GM12865 (cell line): ENCODE measurements around the gene KLK4.
A peak's percentile ranks its signal among the peaks of the same experiment; 100 is the strongest.

Source experiments
- DNase-seq: peaks from one replicate; pipeline ENCODE4 v3.0.0; 2010; ENCODE audit warnings: low read depth
- H3K4me3 ChIP-seq: 2 replicates; pipeline ENCODE4 v1.5.1; 2011; ENCODE audit warnings: mild to moderate bottlenecking, low read depth, low read length, control low read depth
- CTCF ChIP-seq: IDR thresholded peaks from 2 replicates; pipeline ENCODE4 v1.5.1; 2011; ENCODE audit warnings: low read length, control low read depth, low read depth, inconsistent platforms; ENCODE audit not compliant: insufficient read depth; ENCODE audit errors: missing control alignments

KLK4 gene

DNA sequence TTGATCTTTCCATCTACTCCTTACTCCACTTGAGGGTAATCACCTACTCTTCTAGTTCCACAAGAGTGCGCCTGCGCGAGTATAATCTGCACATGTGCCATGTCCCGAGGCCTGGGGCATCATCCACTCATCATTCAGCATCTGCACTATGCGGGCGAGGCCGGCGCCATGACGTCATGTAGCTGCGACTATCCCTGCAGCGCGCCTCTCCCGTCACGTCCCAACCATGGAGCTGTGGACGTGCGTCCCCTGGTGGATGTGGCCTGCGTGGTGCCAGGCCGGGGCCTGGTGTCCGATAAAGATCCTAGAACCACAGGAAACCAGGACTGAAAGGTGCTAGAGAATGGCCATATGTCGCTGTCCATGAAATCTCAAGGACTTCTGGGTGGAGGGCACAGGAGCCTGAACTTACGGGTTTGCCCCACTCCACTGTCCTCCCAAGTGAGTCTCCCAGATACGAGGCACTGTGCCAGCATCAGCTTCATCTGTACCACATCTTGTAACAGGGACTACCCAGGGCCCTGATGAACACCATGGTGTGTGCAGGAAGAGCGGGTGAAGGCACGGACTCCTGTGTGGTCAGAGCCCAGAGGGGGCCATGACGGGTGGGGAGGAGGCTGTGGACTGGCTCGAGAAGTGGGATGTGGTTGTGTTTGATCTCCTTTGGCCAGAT is 40.6 kb downstream of the KLK4 start:
- TF ChIP-seq CTCF: peak; percentile 2
- DNase-seq: peak; percentile 21
- H3K4me3 ChIP-seq: no peak overlapping the region

DNA sequence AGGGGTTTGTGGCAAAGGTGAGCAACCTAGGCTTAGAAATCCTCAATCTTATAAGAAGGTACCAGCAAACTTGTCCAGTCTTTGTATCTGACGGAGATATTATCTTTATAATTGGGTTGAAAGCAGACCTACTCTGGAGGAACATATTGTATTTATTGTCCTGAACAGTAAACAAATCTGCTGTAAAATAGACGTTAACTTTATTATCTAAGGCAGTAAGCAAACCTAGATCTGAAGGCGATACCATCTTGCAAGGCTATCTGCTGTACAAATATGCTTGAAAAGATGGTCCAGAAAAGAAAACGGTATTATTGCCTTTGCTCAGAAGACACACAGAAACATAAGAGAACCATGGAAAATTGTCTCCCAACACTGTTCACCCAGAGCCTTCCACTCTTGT is 41.7 kb downstream of the KLK4 start:
- H3K4me3 ChIP-seq: no peak overlapping the region
- DNase-seq: no peak
- no peak for TF ChIP-seq CTCF

DNA sequence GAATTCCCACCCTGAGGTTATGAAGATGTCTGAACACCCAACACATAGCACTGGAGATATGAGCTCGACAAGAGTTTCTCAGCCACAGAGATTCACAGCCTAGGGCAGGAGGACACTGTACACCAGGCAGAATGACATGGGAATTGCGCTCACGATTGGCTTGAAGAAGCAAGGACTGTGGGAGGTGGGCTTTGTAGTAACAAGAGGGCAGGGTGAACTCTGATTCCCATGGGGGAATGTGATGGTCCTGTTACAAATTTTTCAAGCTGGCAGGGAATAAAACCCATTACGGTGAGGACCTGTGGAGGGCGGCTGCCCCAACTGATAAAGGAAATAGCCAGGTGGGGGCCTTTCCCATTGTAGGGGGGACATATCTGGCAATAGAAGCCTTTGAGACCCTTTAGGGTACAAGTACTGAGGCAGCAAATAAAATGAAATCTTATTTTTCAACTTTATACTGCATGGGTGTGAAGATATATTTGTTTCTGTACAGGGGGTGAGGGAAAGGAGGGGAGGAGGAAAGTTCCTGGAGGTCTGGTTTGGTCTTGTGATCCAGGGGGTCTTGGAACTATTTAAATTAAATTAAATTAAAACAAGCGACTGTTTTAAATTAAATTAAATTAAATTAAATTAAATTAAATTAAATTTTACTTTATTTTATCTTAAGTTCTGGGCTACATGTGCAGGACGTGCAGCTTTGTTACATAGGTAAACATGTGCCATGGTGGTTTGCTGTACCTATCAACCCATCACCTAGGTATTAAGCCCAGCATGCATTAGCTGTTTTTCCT is 49.5 kb downstream of the KLK4 start:
- H3K4me3 ChIP-seq: no peak overlapping the region
- TF ChIP-seq CTCF: no peak
- no peak for DNase-seq

DNA sequence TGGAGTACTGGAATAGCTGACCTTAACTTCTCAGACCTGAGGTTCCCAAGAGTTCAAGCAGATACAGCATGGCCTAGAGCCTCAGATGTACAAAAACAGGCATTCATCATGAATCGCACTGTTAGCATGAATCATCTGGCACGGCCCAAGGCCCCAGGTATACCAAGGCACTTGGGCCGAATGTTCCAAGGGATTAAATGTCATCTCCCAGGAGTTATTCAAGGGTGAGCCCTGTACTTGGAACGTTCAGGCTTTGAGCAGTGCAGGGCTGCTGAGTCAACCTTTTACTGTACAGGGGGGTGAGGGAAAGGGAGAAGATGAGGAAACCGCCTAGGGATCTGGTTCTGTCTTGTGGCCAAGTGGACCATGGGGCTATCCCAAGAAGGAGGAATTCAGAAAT is 50.2 kb downstream of the KLK4 start:
- no peak for DNase-seq
- H3K4me3 ChIP-seq: no peak overlapping the region
- no peak for TF ChIP-seq CTCF

DNA sequence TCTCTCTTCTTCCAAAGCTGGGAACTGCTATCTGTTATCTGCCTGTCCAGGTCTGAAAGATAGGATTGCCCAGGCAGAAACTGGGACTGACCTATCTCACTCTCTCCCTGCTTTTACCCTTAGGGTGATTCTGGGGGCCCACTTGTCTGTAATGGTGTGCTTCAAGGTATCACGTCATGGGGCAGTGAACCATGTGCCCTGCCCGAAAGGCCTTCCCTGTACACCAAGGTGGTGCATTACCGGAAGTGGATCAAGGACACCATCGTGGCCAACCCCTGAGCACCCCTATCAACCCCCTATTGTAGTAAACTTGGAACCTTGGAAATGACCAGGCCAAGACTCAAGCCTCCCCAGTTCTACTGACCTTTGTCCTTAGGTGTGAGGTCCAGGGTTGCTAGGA is 51.3 kb downstream of the KLK4 start:
- TF ChIP-seq CTCF: no peak

DNA sequence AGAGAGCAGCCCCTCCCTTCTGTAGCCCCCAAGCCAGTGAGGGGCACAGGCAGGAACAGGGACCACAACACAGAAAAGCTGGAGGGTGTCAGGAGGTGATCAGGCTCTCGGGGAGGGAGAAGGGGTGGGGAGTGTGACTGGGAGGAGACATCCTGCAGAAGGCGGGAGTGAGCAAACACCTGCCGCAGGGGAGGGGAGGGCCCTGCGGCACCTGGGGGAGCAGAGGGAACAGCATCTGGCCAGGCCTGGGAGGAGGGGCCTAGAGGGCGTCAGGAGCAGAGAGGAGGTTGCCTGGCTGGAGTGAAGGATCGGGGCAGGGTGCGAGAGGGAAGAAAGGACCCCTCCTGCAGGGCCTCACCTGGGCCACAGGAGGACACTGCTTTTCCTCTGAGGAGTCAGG is 52.3 kb downstream of the KLK4 start:
- no peak overlapping the region for H3K4me3 ChIP-seq
- no peak for DNase-seq
- no peak for TF ChIP-seq CTCF

More for the DNA sequence above, 51.3 kb downstream of the KLK4 start:
- no peak overlapping the region for H3K4me3 ChIP-seq
- DNase-seq: no peak
